Natural killer cell (primary cell): ENCODE results near the gene RFX7. TPM values are rescaled to one million over a fixed set of nuclear protein-coding genes. Genes with fewer than 3 reads are reported as not detected.

Experiments used
- ATAC-seq, 3 donors: fragments of 150-1000 bp in 2 of 3; fragments of 200-7000 bp in 1 of 3; cut with Tn5 transposase; 1 replicate in 1 of 3; 2 replicates in 2 of 3; pipeline ENCODE4 v1.10.0; 2021; ENCODE audit warnings: mild to moderate bottlenecking in 2 of 3, moderate library complexity in 2 of 3
- DNase-seq, 2 donors: peaks; one replicate each; pipeline versions ENCODE4 v3.0.0 to v3.0.0-alpha.2; 2013 to 2021; ENCODE audit warnings: mixed read lengths in 1 of 2
- H3K27ac ChIP-seq: one replicate; pipeline ENCODE4 v1.5.1; 2013; ENCODE audit warnings: mild to moderate bottlenecking, low read length
- H3K27me3 ChIP-seq: one replicate; pipeline ENCODE4 v1.6.1; 2013; ENCODE audit warnings: low read length; ENCODE audit not compliant: control insufficient read depth, insufficient read depth
- H3K36me3 ChIP-seq: one replicate; pipeline ENCODE4 v1.6.1; 2013; ENCODE audit warnings: low read length; ENCODE audit not compliant: control insufficient read depth, insufficient read depth
- H3K4me1 ChIP-seq: one replicate; pipeline ENCODE4 v1.6.1; 2013; ENCODE audit warnings: low read length; ENCODE audit not compliant: control insufficient read depth, insufficient read depth
- H3K4me3 ChIP-seq: one replicate; pipeline ENCODE4 v1.5.1; 2013; ENCODE audit warnings: low read length
- H3K9me3 ChIP-seq: one replicate; pipeline ENCODE4 v1.6.1; 2013; ENCODE audit warnings: low read length; ENCODE audit not compliant: control insufficient read depth, insufficient read depth
- H3K27ac Mint-ChIP-seq, 2 donors: one replicate each; pipeline ENCODE4 v1.8.0; 2022; ENCODE audit warnings: mild to moderate bottlenecking in 2 of 2, mixed read lengths in 2 of 2, moderate library complexity in 1 of 2
- H3K27me3 Mint-ChIP-seq, 2 donors: one replicate each; pipeline ENCODE4 v1.8.0; 2022; ENCODE audit warnings: low read depth in 2 of 2, mixed read lengths in 2 of 2
- H3K36me3 Mint-ChIP-seq: one replicate; pipeline ENCODE4 v1.8.0; 2022; ENCODE audit warnings: mixed read lengths
- H3K4me1 Mint-ChIP-seq, 2 donors: one replicate each; pipeline ENCODE4 v1.8.0; 2022; ENCODE audit warnings: mixed read lengths in 2 of 2
- H3K4me3 Mint-ChIP-seq: one replicate; pipeline ENCODE4 v1.8.0; 2022; ENCODE audit warnings: mild to moderate bottlenecking, moderate library complexity, mixed read lengths
- H3K9me3 Mint-ChIP-seq, 2 donors: one replicate each; pipeline ENCODE4 v1.8.0; 2022; ENCODE audit warnings: mixed read lengths in 2 of 2
- CTCF ChIP-seq: fragments of 200-600 bp; IDR thresholded peaks from one replicate; pipeline ENCODE4 v1.8.0; 2022; ENCODE audit warnings: antibody characterized with exemption
- WGBS: methylation state at CpG from one replicate; pipeline ENCODE4 v1.1.7; 2013; ENCODE audit warnings: missing lambda C conversion rate; ENCODE audit not compliant: insufficient coverage; 5-methylcytosine and 5-hydroxymethylcytosine counted together
- intact Hi-C: fragments of 100-400 bp; cut with micrococcal nuclease; formaldehyde crosslinking; loops from one replicate; pipeline ENCODE4 v1.14.2; 2022
- total RNA-seq, 4 donors: library from RNA; stranded (reverse); fragments of 120-200 nt in 1 of 4; gene quantifications; one replicate each; pipeline versions ENCODE4 v1.2.3 to v1.2.4, GENCODE V29; 2013 to 2022

Gene RFX7
- total RNA-seq, 3 donors from 2014 or later (not counting 1 experiment from before 2014, with no cell fraction given) = 25.0 to 37.4 (median 33.8) TPM

GRCh38 chr15:56187665-56188064 is 56.0 kb downstream of the RFX7 start:
- Mint-ChIP-seq H3K4me3 (no peak overlapping the region), H3K27ac (peak overlapping the region; percentile 43 to 51), H3K4me1 (peaks cover 40 to 60% of the 10 kb centered on the region in 2 donors), H3K27me3 (no peaks in the 10 kb centered on the region), H3K9me3 (no peaks in the 10 kb centered on the region), H3K36me3 (no peaks in the 10 kb centered on the region)
- H3K9me3 ChIP-seq = no peaks in the 10 kb centered on the region
- TF ChIP-seq CTCF = no peak
- ATAC-seq = no peak
- no peaks in the 10 kb centered on the region for H3K27me3 ChIP-seq
- H3K27ac ChIP-seq = no peak overlapping the region
- no peak for DNase-seq
- no peaks in the 10 kb centered on the region for H3K4me1 ChIP-seq
- no peak overlapping the region for H3K4me3 ChIP-seq
- no peaks in the 10 kb centered on the region for H3K36me3 ChIP-seq
- intact Hi-C loops = no loop called here
- 100% methylated on average over 1 of the region's 1 CpG for WGBS

- Histone ChIP-seq H3K4me1 (no peaks in the 10 kb centered on the region), H3K27ac (no peak overlapping the region), H3K36me3 (no peaks in the 10 kb centered on the region), H3K9me3 (no peaks in the 10 kb centered on the region), H3K4me3 (no peak overlapping the region), H3K27me3 (no peaks in the 10 kb centered on the region)
- DNase-seq = no peak
- intact Hi-C loops = no loop called here
- Mint-ChIP-seq H3K36me3 (no peaks in the 10 kb centered on the region), H3K27ac (peak overlapping the region; percentile 35 to 55), H3K9me3 (no peaks in the 10 kb centered on the region), H3K27me3 (no peaks in the 10 kb centered on the region), H3K4me3 (no peak overlapping the region), H3K4me1 (peaks cover 39 to 61% of the 10 kb centered on the region in 2 donors)
- no peak for TF ChIP-seq CTCF
- WGBS = 89% methylated on average over 1 of the region's 1 CpG
- no peak for ATAC-seq
Measured at GRCh38 chr15:56185980-56186379, 57.7 kb downstream of the RFX7 start.

- no peak for DNase-seq
- TF ChIP-seq CTCF = no peak
- WGBS = 100% methylated on average over 3 of the region's 3 CpGs
- H3K4me3 ChIP-seq = no peak overlapping the region
- Mint-ChIP-seq H3K27ac (peak overlapping the region in 1 of 2 donors; percentile 9), H3K27me3 (no peaks in the 10 kb centered on the region), H3K36me3 (no peaks in the 10 kb centered on the region), H3K9me3 (no peaks in the 10 kb centered on the region), H3K4me3 (no peak overlapping the region), H3K4me1 (peaks cover 34 to 54% of the 10 kb centered on the region in 2 donors)
- H3K27ac ChIP-seq = no peak overlapping the region
- no peaks in the 10 kb centered on the region for H3K27me3 ChIP-seq
- no peaks in the 10 kb centered on the region for H3K4me1 ChIP-seq
- no peaks in the 10 kb centered on the region for H3K36me3 ChIP-seq
- H3K9me3 ChIP-seq = no peaks in the 10 kb centered on the region
- ATAC-seq = no peak
- intact Hi-C loops = no loop called here
Measured at GRCh38 chr15:56184516-56184915, 59.2 kb downstream of the RFX7 start.

- no peak overlapping the region for H3K27ac Mint-ChIP-seq
- H3K27ac ChIP-seq = no peak overlapping the region
- intact Hi-C loops = no loop called here
- WGBS = 99% methylated on average over 3 of the region's 4 CpGs
- H3K4me1 ChIP-seq = no peaks in the 10 kb centered on the region
- H3K4me3 ChIP-seq = no peak overlapping the region
- H3K9me3 ChIP-seq = no peaks in the 10 kb centered on the region
- ATAC-seq (no peak), DNase-seq (no peak)
- no peaks in the 10 kb centered on the region for H3K9me3 Mint-ChIP-seq
- H3K4me1 Mint-ChIP-seq = peaks cover 30 to 33% of the 10 kb centered on the region in 2 donors
- H3K27me3 ChIP-seq = no peaks in the 10 kb centered on the region
- no peaks in the 10 kb centered on the region for H3K36me3 Mint-ChIP-seq
- no peak overlapping the region for H3K4me3 Mint-ChIP-seq
- H3K27me3 Mint-ChIP-seq = no peaks in the 10 kb centered on the region
- no peak for TF ChIP-seq CTCF
- no peaks in the 10 kb centered on the region for H3K36me3 ChIP-seq
Measured at GRCh38 chr15:56180851-56181250, 62.8 kb downstream of the RFX7 start.
